PC-9 (cell line): Measurements from ENCODE around the gene SOX13. TPM values are rescaled to one million over a fixed set of nuclear protein-coding genes. Genes with fewer than 3 reads are reported as not detected.

Experiments
- BruUV-seq: library from RNA; stranded (reverse); fragments of 400-500 nt; replicated peaks from 2 replicates; lab custom pipeline; 2021; lab: Mats Ljungman, UMichigan
- CTCF ChIA-PET: fragments of 300-600 bp; sonication (Branson Sonifier 250); formaldehyde crosslinking; loops from one replicate; lab custom pipeline; 2022; ENCODE audit warnings: antibody characterized with exemption; lab: Charles Lee
- POLR2A ChIA-PET: fragments of 300-600 bp; sonication (Branson Sonifier 250); formaldehyde crosslinking; loops from one replicate; lab custom pipeline; 2022; ENCODE audit warnings: antibody characterized with exemption; ENCODE audit not compliant: unreplicated experiment; lab: Charles Lee
- DNase-seq, 2 experiments: peaks; one replicate each; pipeline versions ENCODE4 v3.0.0 to v3.0.0-alpha.2; 2015 to 2022; ENCODE audit warnings: mixed read lengths in 1 of 2
- H2AFZ ChIP-seq: fragments of 200-600 bp; sonication (generic); 2 replicates; pipeline ENCODE4 v1.8.1; 2017; ENCODE audit warnings: antibody characterized with exemption
- H3F3A ChIP-seq: fragments of 200-600 bp; sonication (generic); 2 replicates; pipeline ENCODE4 v1.8.1; 2017; ENCODE audit warnings: antibody characterized with exemption, mild to moderate bottlenecking, low read depth; ENCODE audit not compliant: insufficient read depth
- H3K27ac ChIP-seq: fragments of 200-600 bp; sonication (generic); 2 replicates; pipeline ENCODE4 v1.6.1; 2016; ENCODE audit warnings: mixed run types
- H3K27me3 ChIP-seq: fragments of 200-600 bp; sonication (generic); 2 replicates; pipeline ENCODE4 v1.6.1; 2016; ENCODE audit warnings: low read depth, mixed run types; ENCODE audit not compliant: insufficient read depth
- H3K36me3 ChIP-seq: fragments of 200-600 bp; sonication (generic); 2 replicates; pipeline ENCODE4 v1.6.1; 2016; ENCODE audit warnings: low read depth, mixed run types
- H3K4me1 ChIP-seq: fragments of 200-600 bp; sonication (generic); replicated peaks from 2 replicates; pipeline ENCODE4 v1.6.1; 2016; ENCODE audit warnings: mixed run types; ENCODE audit not compliant: insufficient read depth
- H3K4me2 ChIP-seq: fragments of 200-600 bp; sonication (generic); 2 replicates; pipeline ENCODE4 v1.6.1; 2017; ENCODE audit warnings: mixed run types
- H3K4me3 ChIP-seq: fragments of 200-600 bp; sonication (generic); 2 replicates; pipeline ENCODE4 v1.6.1; 2016; ENCODE audit warnings: mixed run types
- H3K79me2 ChIP-seq: fragments of 200-600 bp; sonication (generic); 2 replicates; pipeline ENCODE4 v1.6.1; 2017; ENCODE audit warnings: low read depth, mixed run types
- H3K9me2 ChIP-seq: fragments of 200-600 bp; sonication (generic); 2 replicates; pipeline ENCODE4 v1.8.1; 2017; ENCODE audit warnings: mild to moderate bottlenecking; ENCODE audit not compliant: insufficient read depth
- H3K9me3 ChIP-seq: fragments of 200-600 bp; sonication (generic); 2 replicates; pipeline ENCODE4 v1.8.1; 2016; ENCODE audit warnings: low read depth; ENCODE audit not compliant: insufficient read depth
- H4K20me1 ChIP-seq: fragments of 200-600 bp; sonication (generic); 2 replicates; pipeline ENCODE4 v1.8.1; 2017; ENCODE audit not compliant: insufficient read depth
- EZH2 ChIP-seq: fragments of 200-600 bp; sonication (generic); IDR thresholded peaks from 2 replicates; pipeline ENCODE4 v1.8.0; 2017; ENCODE audit warnings: antibody characterized with exemption, low read depth
- intact Hi-C: fragments of 100-400 bp; cut with micrococcal nuclease; formaldehyde crosslinking; loops from one replicate; pipeline ENCODE4 v1.10.0; 2022; ENCODE audit not compliant: unreplicated experiment
- total RNA-seq: library from RNA; stranded (reverse); gene quantifications from 2 replicates; pipeline ENCODE4 v1.2.3, GENCODE V29; 2021
- TF ChIP-seq, protein P1 (sequence below): fragments of 200-600 bp; sonication (generic); conservative IDR thresholded peaks from 2 replicates; pipeline ENCODE4 v1.6.1; 2017; ENCODE audit warnings: mixed run types, antibody characterized with exemption, mild to moderate bottlenecking, moderate library complexity

SOX13 gene
- total RNA-seq, 1 experiment from 2014 or later, result 89.9 TPM

DNA sequence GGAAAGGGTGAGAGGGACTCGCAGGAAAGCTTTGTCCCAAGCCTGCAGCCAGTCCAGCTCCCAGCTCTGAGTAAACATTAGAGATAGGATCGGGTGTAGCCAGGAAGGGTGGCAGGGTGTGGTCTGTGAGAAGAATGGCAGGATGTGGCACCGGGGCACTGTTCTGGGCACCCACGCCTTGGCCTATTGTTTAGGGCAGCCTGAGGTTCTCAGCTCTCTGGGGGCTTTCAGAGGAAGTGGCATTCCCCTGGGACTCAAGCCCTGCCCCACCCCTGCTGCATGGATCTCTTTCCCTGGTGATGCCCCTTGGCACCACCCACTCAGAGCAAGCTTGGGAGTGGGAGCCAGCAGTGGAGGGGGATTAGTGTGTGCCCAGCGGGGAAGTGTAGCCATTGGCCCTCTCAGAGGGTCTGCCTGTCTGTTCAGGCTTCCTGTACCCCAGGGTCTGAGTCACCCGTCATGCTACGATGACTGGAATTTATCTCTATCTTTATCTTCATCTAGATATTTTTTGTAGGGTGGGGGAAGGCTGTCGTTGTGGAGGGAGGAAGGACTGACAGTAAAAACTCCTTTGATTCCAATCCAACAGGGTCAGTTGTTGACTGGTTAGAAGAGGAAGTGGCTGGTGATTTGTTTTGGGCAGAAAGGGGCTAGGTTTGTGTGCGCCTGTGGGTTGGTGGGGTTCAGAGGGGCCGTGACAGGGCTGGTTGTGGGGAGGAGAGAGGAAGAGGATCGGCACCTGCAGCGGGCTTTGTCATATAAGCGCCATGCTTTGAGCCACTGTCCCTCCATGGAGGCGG, 31.6 kb downstream of the SOX13 start:
- H3K9me2 ChIP-seq, result no peaks in the 10 kb centered on the region
- H3K9me3 ChIP-seq, result no peaks in the 10 kb centered on the region
- TF ChIP-seq EZH2, result no peak
- TF ChIP-seq, protein P1, sequence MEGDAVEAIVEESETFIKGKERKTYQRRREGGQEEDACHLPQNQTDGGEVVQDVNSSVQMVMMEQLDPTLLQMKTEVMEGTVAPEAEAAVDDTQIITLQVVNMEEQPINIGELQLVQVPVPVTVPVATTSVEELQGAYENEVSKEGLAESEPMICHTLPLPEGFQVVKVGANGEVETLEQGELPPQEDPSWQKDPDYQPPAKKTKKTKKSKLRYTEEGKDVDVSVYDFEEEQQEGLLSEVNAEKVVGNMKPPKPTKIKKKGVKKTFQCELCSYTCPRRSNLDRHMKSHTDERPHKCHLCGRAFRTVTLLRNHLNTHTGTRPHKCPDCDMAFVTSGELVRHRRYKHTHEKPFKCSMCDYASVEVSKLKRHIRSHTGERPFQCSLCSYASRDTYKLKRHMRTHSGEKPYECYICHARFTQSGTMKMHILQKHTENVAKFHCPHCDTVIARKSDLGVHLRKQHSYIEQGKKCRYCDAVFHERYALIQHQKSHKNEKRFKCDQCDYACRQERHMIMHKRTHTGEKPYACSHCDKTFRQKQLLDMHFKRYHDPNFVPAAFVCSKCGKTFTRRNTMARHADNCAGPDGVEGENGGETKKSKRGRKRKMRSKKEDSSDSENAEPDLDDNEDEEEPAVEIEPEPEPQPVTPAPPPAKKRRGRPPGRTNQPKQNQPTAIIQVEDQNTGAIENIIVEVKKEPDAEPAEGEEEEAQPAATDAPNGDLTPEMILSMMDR, result no peak
- H3F3A ChIP-seq, result peaks cover 65% of the 10 kb centered on the region
- H2AFZ ChIP-seq, result no peak overlapping the region
- peak; percentile 88 to 92 for DNase-seq
- peaks cover 93% of the 10 kb centered on the region for H3K79me2 ChIP-seq
- POLR2A ChIA-PET, result no interaction called here
- H3K36me3 ChIP-seq, result 0 out of 2 replicates have a peak, but pooled peaks cover 11% of the 10 kb centered on the region
- CTCF ChIA-PET, result interaction anchor here (0.6 to 1.1 kb wide), 3 partner anchors 8 to 233 kb away, joined by 3 read pairs; no protein-coding TSS in a partner anchor
- intact Hi-C loops, result loop anchor here (1.0 to 2.0 kb wide), 4 partner anchors 22 to 234 kb away; no protein-coding TSS in a partner anchor
- no peaks in the 10 kb centered on the region for H3K27me3 ChIP-seq
- H3K27ac ChIP-seq, result peak overlapping the region; percentile 96
- no peaks in the 10 kb centered on the region; the same call in 1 of the 2 replicates for H4K20me1 ChIP-seq
- H3K4me2 ChIP-seq, result peak overlapping the region; percentile 77
- peaks cover 85% of the 10 kb centered on the region for H3K4me1 ChIP-seq
- no TSS peak for BruUV-seq
- peak overlapping the region; percentile 38 for H3K4me3 ChIP-seq

DNA sequence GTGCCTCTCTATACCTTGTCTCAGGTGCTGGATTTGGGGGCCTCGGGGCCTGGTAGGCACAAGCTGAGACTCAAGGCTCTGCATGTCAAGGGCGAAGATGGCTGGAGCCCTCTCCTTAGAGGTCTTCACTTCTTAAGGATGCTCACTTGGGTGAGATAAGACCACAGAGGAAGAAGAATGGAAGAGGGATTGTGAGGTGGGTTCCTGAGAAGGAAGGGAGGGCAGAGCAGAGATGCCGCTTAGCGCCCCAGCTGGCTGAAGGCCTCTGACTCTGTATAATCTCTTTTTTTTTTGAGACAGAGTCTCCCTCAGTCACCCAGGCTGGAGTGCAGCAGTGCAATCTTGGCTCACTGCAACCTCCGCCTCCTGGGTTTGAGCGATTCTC, 32.2 kb downstream of the SOX13 start:
- peaks cover 59% of the 10 kb centered on the region for H3F3A ChIP-seq
- POLR2A ChIA-PET, result no interaction called here
- H3K4me2 ChIP-seq, result peak overlapping the region; percentile 77
- CTCF ChIA-PET, result no interaction called here
- no peak for DNase-seq
- H3K36me3 ChIP-seq, result 0 out of 2 replicates have a peak, but pooled peaks cover 11% of the 10 kb centered on the region
- H3K9me3 ChIP-seq, result no peaks in the 10 kb centered on the region
- intact Hi-C loops, result loop anchor here (2.0 kb wide), 1 partner anchor 22 kb away; no protein-coding TSS in a partner anchor
- no peak overlapping the region for H2AFZ ChIP-seq
- H3K27ac ChIP-seq, result peak overlapping the region; percentile 96
- peaks cover 93% of the 10 kb centered on the region for H3K79me2 ChIP-seq
- H3K27me3 ChIP-seq, result no peaks in the 10 kb centered on the region
- BruUV-seq, result TSS peak; percentile 27
- TF ChIP-seq, protein P1, result no peak
- TF ChIP-seq EZH2, result no peak
- peaks cover 84% of the 10 kb centered on the region for H3K4me1 ChIP-seq
- no peaks in the 10 kb centered on the region for H3K9me2 ChIP-seq
- H3K4me3 ChIP-seq, result peak overlapping the region; percentile 38; the same call in 1 of the 2 replicates
- no peaks in the 10 kb centered on the region; the same call in 1 of the 2 replicates for H4K20me1 ChIP-seq

DNA sequence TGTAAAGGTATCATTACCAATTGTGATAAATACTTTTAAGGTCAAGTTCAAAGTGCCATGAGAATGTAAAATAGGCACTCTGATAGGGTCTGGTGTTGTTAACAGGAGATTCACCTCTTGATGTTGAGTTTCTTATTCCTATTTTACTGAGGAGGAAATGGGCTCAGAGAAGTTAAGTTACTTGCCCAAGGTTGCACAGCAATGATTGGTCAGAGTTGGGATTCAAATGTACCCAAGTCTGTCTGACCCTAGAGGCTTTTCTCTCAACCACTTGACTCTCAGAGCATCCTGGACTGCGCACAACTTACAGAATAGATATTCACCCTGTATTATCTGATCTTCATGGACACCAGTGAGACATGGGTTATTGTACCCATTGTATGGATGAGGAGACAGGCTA, 33.9 kb downstream of the SOX13 start:
- ChIA-PET CTCF (no interaction called here), POLR2A (no interaction called here)
- H2AFZ ChIP-seq, result no peak overlapping the region
- TF ChIP-seq EZH2, result no peak
- TF ChIP-seq, protein P1, result no peak
- H3K79me2 ChIP-seq, result peaks cover 93% of the 10 kb centered on the region
- H3K4me2 ChIP-seq, result no peak overlapping the region
- H3K9me3 ChIP-seq, result no peaks in the 10 kb centered on the region
- intact Hi-C loops, result no loop called here
- no TSS peak for BruUV-seq
- DNase-seq, result no peak
- H3F3A ChIP-seq, result peaks cover 54% of the 10 kb centered on the region
- H3K4me3 ChIP-seq, result no peak overlapping the region
- peaks cover 7% of the 10 kb centered on the region for H4K20me1 ChIP-seq
- H3K9me2 ChIP-seq, result no peaks in the 10 kb centered on the region
- H3K27me3 ChIP-seq, result no peaks in the 10 kb centered on the region
- peaks cover 84% of the 10 kb centered on the region for H3K4me1 ChIP-seq
- H3K36me3 ChIP-seq, result 0 out of 2 replicates have a peak, but pooled peaks cover 11% of the 10 kb centered on the region
- H3K27ac ChIP-seq, result no peak overlapping the region
